Measurements from ENCODE around the gene ELOVL6. TPM values are rescaled to one million over a fixed set of nuclear protein-coding genes. Genes with fewer than 3 reads are reported as not detected.
"Not testable (repeated sequence)": the region's sequence is repeated elsewhere in the genome, so short reads cannot be mapped to it uniquely, and the experiment has no call there.

The ELOVL6 gene
- total RNA-seq, 1 donor from 2014 or later = 3.6 TPM

DNA sequence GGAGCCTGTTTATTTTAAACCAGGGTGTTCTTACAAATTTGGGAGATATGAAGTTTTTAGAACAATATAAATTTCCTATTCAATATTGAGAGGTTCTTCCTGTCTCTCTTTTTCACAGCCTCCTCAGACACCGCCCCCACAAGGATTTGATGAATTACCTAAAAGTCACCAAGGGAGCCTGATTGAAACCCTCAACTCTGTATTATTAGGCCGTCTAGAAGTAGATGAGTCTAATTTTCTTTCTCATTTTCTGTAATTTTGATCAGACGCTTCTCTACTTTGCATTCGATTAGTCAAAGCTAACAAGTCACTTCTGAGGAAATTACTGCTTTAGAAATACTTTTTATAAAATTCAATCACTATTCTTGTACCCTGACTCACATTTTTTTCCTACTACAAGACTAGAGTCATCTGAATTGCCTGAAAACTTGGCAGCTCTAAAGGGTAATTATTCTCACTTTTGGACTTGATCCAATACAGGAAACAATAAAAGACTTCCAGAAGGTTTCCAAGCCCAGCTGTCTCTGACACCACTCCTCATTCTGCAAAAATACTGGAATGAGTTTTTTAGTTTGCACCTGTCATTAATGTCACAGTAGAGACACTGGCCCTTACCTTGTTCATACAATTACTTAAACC is 111.2 kb downstream of the ELOVL6 start:
- TF ChIP-seq, protein P1, sequence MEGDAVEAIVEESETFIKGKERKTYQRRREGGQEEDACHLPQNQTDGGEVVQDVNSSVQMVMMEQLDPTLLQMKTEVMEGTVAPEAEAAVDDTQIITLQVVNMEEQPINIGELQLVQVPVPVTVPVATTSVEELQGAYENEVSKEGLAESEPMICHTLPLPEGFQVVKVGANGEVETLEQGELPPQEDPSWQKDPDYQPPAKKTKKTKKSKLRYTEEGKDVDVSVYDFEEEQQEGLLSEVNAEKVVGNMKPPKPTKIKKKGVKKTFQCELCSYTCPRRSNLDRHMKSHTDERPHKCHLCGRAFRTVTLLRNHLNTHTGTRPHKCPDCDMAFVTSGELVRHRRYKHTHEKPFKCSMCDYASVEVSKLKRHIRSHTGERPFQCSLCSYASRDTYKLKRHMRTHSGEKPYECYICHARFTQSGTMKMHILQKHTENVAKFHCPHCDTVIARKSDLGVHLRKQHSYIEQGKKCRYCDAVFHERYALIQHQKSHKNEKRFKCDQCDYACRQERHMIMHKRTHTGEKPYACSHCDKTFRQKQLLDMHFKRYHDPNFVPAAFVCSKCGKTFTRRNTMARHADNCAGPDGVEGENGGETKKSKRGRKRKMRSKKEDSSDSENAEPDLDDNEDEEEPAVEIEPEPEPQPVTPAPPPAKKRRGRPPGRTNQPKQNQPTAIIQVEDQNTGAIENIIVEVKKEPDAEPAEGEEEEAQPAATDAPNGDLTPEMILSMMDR (IDR thresholded peaks at IDR 0.05) = no peak
- H3K9me3 ChIP-seq = no peaks in the 10 kb centered on the region
- no peaks in the 10 kb centered on the region for H3K36me3 ChIP-seq
- DNase-seq = no peak
- ATAC-seq = no peak
- H3K4me3 ChIP-seq = no peak overlapping the region
- H3K27ac ChIP-seq = no peak overlapping the region
- no peaks in the 10 kb centered on the region for H3K27me3 ChIP-seq (ENCODE audit: low read depth)
- H3K4me1 ChIP-seq = peaks cover 9% of the 10 kb centered on the region
- intact Hi-C loops (cut with DNase I) = no loop called here

DNA sequence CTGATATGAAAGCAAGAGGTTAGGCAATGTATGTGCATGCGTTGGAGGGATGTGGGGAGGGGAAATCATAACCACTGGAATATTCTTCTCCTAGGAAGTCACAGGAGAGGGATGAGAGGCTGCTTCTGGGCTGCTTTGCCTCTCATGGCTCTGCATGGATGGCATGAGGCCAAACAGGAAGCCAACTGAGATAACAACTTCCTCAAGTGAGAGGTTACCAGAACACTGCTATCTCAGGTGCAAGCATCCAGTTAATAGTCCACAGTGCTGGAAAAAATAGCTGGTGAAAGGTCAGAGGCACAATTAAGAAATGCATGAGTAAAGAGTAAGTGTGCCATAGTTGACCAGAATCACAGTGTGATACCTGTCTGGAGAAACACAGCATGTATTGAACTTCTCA is 113.3 kb downstream of the ELOVL6 start:
- Histone ChIP-seq H3K27ac (no peak overlapping the region), H3K4me1 (peaks cover 9% of the 10 kb centered on the region), H3K4me3 (no peak overlapping the region), H3K9me3 (no peaks in the 10 kb centered on the region), H3K36me3 (no peaks in the 10 kb centered on the region), H3K27me3 (ENCODE audit: low read depth) (no peaks in the 10 kb centered on the region)
- TF ChIP-seq, protein P1 (IDR thresholded peaks at IDR 0.05) = no peak
- ATAC-seq (peak in 1 of 2 donors; percentile 57), DNase-seq (no peak)
- intact Hi-C loops (cut with DNase I) = no loop called here

DNA sequence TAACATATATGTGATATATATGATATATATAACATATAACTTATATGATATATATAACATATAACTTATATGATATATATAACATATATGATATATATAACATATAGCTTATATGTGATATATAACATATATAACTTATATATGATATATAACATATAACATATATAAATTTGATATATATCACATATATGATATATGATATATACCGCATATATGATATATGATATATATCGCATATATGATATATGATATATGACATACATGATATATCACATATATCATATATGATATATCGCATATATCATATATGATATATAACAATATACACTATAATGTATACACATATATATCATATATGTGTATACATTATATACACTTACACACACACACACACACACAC is 114.3 kb downstream of the ELOVL6 start:
- no peaks in the 10 kb centered on the region for H3K9me3 ChIP-seq
- ATAC-seq = no peak
- intact Hi-C loops (cut with DNase I) = no loop called here
- H3K36me3 ChIP-seq = no peaks in the 10 kb centered on the region
- H3K4me3 ChIP-seq = no peak overlapping the region
- H3K27ac ChIP-seq = no peak overlapping the region
- no peak for DNase-seq
- TF ChIP-seq, protein P1 (IDR thresholded peaks at IDR 0.05) = no peak
- H3K27me3 ChIP-seq (ENCODE audit: low read depth) = no peaks in the 10 kb centered on the region
- peaks cover 9% of the 10 kb centered on the region for H3K4me1 ChIP-seq

DNA sequence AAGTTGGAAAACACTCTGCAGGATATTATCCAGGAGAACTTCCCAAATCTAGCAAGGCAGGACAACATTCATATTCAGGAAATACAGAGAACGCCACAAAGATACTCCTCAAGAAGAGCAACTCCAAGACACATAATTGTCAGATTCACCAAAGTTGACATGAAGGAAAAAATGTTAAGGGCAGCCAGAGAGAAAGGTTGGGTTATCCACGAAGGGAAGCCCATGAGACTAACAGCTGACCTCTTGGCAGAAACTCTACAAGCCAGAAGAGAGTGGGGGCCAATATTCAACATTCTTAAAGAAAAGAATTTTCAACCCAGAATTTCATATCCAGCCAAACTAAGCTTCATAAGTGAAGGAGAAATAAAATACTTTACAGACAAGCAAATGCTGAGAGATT is 120.3 kb downstream of the ELOVL6 start:
- H3K36me3 ChIP-seq; intact Hi-C loops (cut with DNase I); H3K4me3 ChIP-seq; H3K9me3 ChIP-seq; H3K27me3 ChIP-seq (ENCODE audit: low read depth); H3K4me1 ChIP-seq; DNase-seq; H3K27ac ChIP-seq; ATAC-seq: not testable (repeated sequence)

DNA sequence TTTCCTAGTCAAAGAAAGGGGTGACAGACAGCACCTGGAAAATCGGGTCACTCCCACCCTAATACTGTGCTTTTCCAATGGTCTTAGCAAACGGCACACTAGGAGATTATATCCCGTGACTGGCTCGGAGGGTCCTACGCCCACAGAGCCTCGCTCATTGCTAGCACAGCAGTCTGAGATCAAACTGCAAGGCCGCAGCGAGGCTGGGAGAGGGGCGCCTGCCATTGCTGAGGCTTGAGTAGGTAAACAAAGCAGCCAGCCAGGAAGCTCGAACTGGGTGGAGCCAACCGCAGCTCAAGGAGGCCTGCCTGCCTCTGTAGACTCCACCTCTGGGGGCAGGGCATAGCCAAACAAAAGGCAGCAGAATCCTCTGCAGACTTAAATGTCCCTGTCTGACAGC is 121.6 kb downstream of the ELOVL6 start:
- intact Hi-C loops (cut with DNase I); DNase-seq; H3K9me3 ChIP-seq; H3K27ac ChIP-seq; H3K27me3 ChIP-seq (ENCODE audit: low read depth); ATAC-seq; H3K4me3 ChIP-seq; H3K4me1 ChIP-seq; H3K36me3 ChIP-seq: not testable (repeated sequence)

DNA sequence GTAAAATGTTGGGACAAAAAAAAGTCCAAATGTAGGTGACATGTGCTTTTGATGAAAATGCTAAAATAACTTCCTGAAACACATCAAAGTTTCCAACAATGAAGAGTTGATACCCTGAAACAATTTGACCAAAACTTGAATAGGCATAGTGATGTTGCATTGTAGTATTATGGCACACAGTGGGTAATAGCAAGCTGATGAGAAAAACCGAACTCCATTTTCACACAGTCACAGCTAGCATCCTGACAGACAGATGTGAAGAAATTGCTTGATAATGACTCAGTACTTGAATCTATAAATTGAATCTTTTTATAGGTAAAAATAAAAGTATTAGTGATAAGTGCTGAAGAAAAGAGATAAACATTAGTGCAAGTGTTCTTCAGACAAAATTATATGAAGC is 122.5 kb downstream of the ELOVL6 start:
- Histone ChIP-seq H3K36me3 (no peaks in the 10 kb centered on the region), H3K27ac (no peak overlapping the region), H3K4me1 (no peaks in the 10 kb centered on the region), H3K9me3 (no peaks in the 10 kb centered on the region), H3K27me3 (ENCODE audit: low read depth) (no peaks in the 10 kb centered on the region), H3K4me3 (no peak overlapping the region)
- DNase-seq (no peak), ATAC-seq (no peak)
- intact Hi-C loops (cut with DNase I) = no loop called here
- TF ChIP-seq, protein P1 (IDR thresholded peaks at IDR 0.05) = no peak
